ENCODE results near the gene PAMR1. TPM values are rescaled to one million over a fixed set of nuclear protein-coding genes. Genes with fewer than 3 reads are reported as not detected.

PAMR1 gene
- polyA plus RNA-seq, 4 donors: 1.4 to 4.9 (median 4.6) TPM; not detected in 1

DNA sequence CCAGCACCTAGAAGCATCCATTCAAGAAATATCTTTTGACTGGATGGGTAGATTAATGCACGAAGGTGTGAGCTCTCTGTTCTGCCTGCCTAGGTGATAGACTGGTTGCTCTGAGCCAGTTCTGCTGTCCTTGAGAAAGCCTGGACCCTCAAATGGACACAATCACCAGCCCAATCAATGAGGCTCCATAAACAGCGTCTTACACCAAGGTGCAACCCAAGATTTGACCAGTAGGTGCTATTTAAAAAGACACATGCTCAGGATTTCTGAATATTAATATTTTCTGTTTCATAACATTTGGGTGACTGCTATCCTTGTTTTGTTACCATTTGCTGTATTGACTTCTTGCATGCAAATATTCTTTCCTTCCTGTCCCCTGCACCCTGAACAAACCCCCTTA, 39.0 kb downstream of the PAMR1 start:
- no peak for FAIRE-seq
- no peaks in the 10 kb centered on the region for H3K36me3 ChIP-seq (ENCODE audit: control insufficient read depth in 3 of 3, insufficient read depth in 2 of 3, low read depth in 1 of 3, low read length in 3 of 3)
- WGBS, 3 donors: 39 to 57% (median 57%) methylated on average over 2 of the region's 2 CpGs
- H3K4me1 ChIP-seq (ENCODE audit: control insufficient read depth in 3 of 3, insufficient read depth in 2 of 3, low read depth in 1 of 3, low read length in 2 of 3): no peaks in the 10 kb centered on the region
- no peaks in the 10 kb centered on the region for H3K27me3 ChIP-seq (ENCODE audit: control insufficient read depth in 3 of 3, insufficient read depth in 3 of 3, low read length in 3 of 3)
- H3K4me3 ChIP-seq (ENCODE audit: low read depth in 1 of 3, low read length in 3 of 3): no peak overlapping the region
- no peak for DNase-seq
- no peak overlapping the region for H3K27ac ChIP-seq (ENCODE audit: low read depth in 1 of 3, low read length in 2 of 3)
- peaks cover 0 to 9% of the 10 kb centered on the region in 2 donors for H3K9me3 ChIP-seq (ENCODE audit: control insufficient read depth in 2 of 2, insufficient read depth in 1 of 2, low read depth in 1 of 2, low read length in 1 of 2)

DNA sequence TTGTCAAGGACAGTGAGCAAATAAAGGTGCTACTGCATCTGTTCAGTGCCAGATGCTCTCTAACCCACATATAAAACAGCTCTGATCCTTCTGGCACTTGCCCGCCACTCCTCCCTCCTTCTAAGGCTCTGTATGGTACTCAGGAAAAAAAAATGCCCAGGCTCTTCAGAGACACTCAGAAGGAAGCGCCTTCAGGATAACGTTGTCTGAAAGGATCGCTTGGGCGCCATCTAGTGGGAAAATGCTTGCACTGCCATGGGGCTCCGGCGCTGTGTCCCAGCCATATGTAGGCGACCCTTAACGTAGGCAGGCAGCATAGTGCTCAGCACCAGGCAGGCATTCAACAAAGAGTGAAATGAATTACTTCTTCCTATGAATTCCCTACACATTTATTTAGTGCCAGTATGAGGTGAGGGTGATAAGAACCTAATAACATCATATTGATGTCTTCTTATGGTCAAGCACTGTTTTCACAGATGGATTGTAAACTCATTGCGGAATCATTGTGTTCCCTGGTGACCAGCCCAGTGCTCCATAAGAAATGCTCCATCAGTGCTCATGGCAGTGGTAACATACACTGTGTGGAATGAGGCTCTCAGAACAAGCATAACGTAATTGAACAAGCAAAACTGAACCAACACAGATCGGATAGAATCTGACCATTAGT, 39.6 kb downstream of the PAMR1 start:
- Histone ChIP-seq H3K27me3 (ENCODE audit: control insufficient read depth in 3 of 3, insufficient read depth in 3 of 3, low read length in 3 of 3) (no peaks in the 10 kb centered on the region), H3K27ac (ENCODE audit: low read depth in 1 of 3, low read length in 2 of 3) (no peak overlapping the region), H3K4me3 (ENCODE audit: low read depth in 1 of 3, low read length in 3 of 3) (no peak overlapping the region), H3K4me1 (ENCODE audit: control insufficient read depth in 3 of 3, insufficient read depth in 2 of 3, low read depth in 1 of 3, low read length in 2 of 3) (no peaks in the 10 kb centered on the region), H3K36me3 (ENCODE audit: control insufficient read depth in 3 of 3, insufficient read depth in 2 of 3, low read depth in 1 of 3, low read length in 3 of 3) (no peaks in the 10 kb centered on the region), H3K9me3 (ENCODE audit: control insufficient read depth in 2 of 2, insufficient read depth in 1 of 2, low read depth in 1 of 2, low read length in 1 of 2) (peaks cover 0 to 9% of the 10 kb centered on the region in 2 donors)
- no peak for FAIRE-seq
- 15 to 17% (median 17%) methylated on average over 12 of the region's 12 CpGs for WGBS, 3 donors
- DNase-seq: peak; percentile 70 to 80

- 91 to 92% (median 92%) methylated on average over 6 of the region's 6 CpGs for WGBS, 3 donors
- Histone ChIP-seq H3K9me3 (ENCODE audit: control insufficient read depth in 2 of 2, insufficient read depth in 1 of 2, low read depth in 1 of 2, low read length in 1 of 2) (peaks cover 0 to 9% of the 10 kb centered on the region in 2 donors), H3K36me3 (ENCODE audit: control insufficient read depth in 3 of 3, insufficient read depth in 2 of 3, low read depth in 1 of 3, low read length in 3 of 3) (no peaks in the 10 kb centered on the region), H3K4me3 (ENCODE audit: low read depth in 1 of 3, low read length in 3 of 3) (no peak overlapping the region), H3K27me3 (ENCODE audit: control insufficient read depth in 3 of 3, insufficient read depth in 3 of 3, low read length in 3 of 3) (no peaks in the 10 kb centered on the region), H3K4me1 (ENCODE audit: control insufficient read depth in 3 of 3, insufficient read depth in 2 of 3, low read depth in 1 of 3, low read length in 2 of 3) (no peaks in the 10 kb centered on the region), H3K27ac (ENCODE audit: low read depth in 1 of 3, low read length in 2 of 3) (no peak overlapping the region)
- DNase-seq (no peak), FAIRE-seq (no peak)
These were observed 41.0 kb downstream of the PAMR1 start for GRCh38 chr11:35484435-35484834.

DNA sequence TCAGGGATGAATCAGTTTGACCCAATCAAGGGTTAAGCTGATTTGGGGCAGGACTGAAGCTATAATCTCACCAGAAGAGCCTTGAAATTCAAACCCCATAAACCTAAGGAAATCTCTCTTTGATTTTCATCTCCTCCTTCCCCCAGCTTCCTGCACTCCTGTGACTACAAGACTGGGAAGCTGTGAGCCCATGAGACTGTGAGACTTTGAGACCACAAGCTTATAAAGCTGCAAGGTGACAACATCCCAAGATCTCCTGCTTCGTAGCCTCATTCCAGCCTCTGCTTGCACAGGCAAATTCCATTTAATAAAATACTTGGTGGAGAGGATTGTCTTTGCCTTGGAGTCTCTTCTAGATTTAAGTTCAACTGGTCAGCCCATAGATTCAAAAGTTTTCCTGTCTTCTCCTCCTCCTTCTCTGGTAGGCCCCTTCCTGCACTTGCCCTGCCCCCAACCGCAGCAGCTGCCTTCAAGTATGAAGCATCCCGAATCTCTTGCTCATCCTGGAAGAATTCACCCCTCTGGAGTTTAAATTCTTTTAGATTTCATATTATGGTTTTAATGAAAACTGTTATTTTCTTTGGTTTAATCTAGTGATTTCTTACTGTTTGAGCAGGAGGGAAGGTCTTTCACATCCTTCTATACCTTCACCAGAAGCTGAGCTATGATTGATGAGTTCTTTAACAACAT, 42.1 kb downstream of the PAMR1 start:
- peaks cover 0 to 9% of the 10 kb centered on the region in 2 donors for H3K9me3 ChIP-seq (ENCODE audit: control insufficient read depth in 2 of 2, insufficient read depth in 1 of 2, low read depth in 1 of 2, low read length in 1 of 2)
- no peak for FAIRE-seq
- WGBS, 3 donors: 91 to 94% (median 91%) methylated on average over 3 of the region's 3 CpGs

DNA sequence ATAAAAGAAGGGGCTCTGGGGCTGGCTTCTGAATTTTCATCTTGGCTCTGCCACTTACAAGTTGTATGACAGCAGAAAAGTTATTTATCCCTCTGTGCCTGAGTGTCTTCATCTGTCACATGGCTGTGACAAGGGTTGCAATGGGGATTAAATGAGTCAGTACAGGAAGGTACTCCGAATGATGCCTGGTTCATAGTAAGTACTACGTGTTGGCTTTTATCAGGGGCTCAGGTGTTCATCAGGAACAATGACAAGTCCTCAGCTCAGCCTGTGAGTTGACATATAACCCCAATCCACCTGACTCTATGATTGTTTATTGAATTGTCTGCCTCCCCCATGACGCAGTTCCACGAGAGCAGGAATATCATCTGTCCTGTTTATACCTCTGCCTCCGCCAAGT, 45.7 kb downstream of the PAMR1 start:
- H3K27me3 ChIP-seq (ENCODE audit: control insufficient read depth in 3 of 3, insufficient read depth in 3 of 3, low read length in 3 of 3): no peaks in the 10 kb centered on the region
- no peak overlapping the region for H3K4me3 ChIP-seq (ENCODE audit: low read depth in 1 of 3, low read length in 3 of 3)
- peaks cover 0 to 4% (median 0%) of the 10 kb centered on the region in 3 donors for H3K4me1 ChIP-seq (ENCODE audit: control insufficient read depth in 3 of 3, insufficient read depth in 2 of 3, low read depth in 1 of 3, low read length in 2 of 3)
- 85 to 91% (median 90%) methylated on average over 5 of the region's 5 CpGs for WGBS, 3 donors
- no peak overlapping the region for H3K27ac ChIP-seq (ENCODE audit: low read depth in 1 of 3, low read length in 2 of 3)
- no peaks in the 10 kb centered on the region for H3K36me3 ChIP-seq (ENCODE audit: control insufficient read depth in 3 of 3, insufficient read depth in 2 of 3, low read depth in 1 of 3, low read length in 3 of 3)
- DNase-seq (no peak), FAIRE-seq (no peak)
- H3K9me3 ChIP-seq (ENCODE audit: control insufficient read depth in 2 of 2, insufficient read depth in 1 of 2, low read depth in 1 of 2, low read length in 1 of 2): peaks cover 0 to 9% of the 10 kb centered on the region in 2 donors

More for the DNA sequence above, 42.1 kb downstream of the PAMR1 start:
- Histone ChIP-seq H3K4me3 (ENCODE audit: low read depth in 1 of 3, low read length in 3 of 3) (no peak overlapping the region), H3K27ac (ENCODE audit: low read depth in 1 of 3, low read length in 2 of 3) (no peak overlapping the region), H3K4me1 (ENCODE audit: control insufficient read depth in 3 of 3, insufficient read depth in 2 of 3, low read depth in 1 of 3, low read length in 2 of 3) (peaks cover 0 to 4% (median 0%) of the 10 kb centered on the region in 3 donors), H3K27me3 (ENCODE audit: control insufficient read depth in 3 of 3, insufficient read depth in 3 of 3, low read length in 3 of 3) (no peaks in the 10 kb centered on the region), H3K36me3 (ENCODE audit: control insufficient read depth in 3 of 3, insufficient read depth in 2 of 3, low read depth in 1 of 3, low read length in 3 of 3) (no peaks in the 10 kb centered on the region)
- DNase-seq: no peak

DNA sequence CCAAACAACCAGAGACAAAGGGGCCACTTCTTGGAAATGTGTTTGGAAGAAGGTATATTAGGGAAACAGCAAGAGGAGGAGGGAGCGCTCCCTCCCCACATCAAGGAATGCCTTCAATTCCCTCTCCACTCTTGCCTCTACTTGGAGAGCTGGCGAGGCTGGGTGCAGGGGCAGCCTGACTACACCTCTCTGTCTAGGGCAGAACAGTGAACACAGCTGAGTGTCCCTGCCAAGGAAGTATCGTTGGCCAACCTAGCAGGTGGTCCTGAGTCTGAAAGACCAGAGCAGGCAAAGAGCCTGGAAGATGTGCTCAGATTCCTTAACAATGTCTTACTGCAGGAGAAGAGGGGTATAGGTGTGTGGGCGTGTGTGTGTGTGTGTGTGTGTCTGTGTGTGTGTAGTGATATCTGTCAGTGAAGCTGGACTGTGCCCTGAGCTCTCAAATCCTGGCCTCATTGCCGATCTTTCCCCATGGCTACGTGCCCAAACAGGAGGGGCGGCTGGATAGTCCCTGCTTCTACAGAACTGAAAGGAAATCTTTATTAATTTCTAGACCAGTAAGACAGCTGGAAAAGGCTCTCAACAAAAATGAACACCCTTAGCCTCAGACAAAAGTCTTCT, 46.8 kb downstream of the PAMR1 start:
- no peak overlapping the region for H3K27ac ChIP-seq (ENCODE audit: low read depth in 1 of 3, low read length in 2 of 3)
- H3K9me3 ChIP-seq (ENCODE audit: control insufficient read depth in 2 of 2, insufficient read depth in 1 of 2, low read depth in 1 of 2, low read length in 1 of 2): peaks cover 0 to 9% of the 10 kb centered on the region in 2 donors
- DNase-seq (peak; percentile 48 to 72), FAIRE-seq (no peak)
- WGBS, 3 donors: 15 to 48% (median 17%) methylated on average over 6 to 7 of the region's 7 CpGs
- no peaks in the 10 kb centered on the region for H3K36me3 ChIP-seq (ENCODE audit: control insufficient read depth in 3 of 3, insufficient read depth in 2 of 3, low read depth in 1 of 3, low read length in 3 of 3)
- peaks cover 0 to 8% (median 0%) of the 10 kb centered on the region in 3 donors for H3K4me1 ChIP-seq (ENCODE audit: control insufficient read depth in 3 of 3, insufficient read depth in 2 of 3, low read depth in 1 of 3, low read length in 2 of 3)
- H3K4me3 ChIP-seq (ENCODE audit: low read depth in 1 of 3, low read length in 3 of 3): no peak overlapping the region
- H3K27me3 ChIP-seq (ENCODE audit: control insufficient read depth in 3 of 3, insufficient read depth in 3 of 3, low read length in 3 of 3): no peaks in the 10 kb centered on the region

- WGBS, 3 donors: 53 to 73% (median 61%) methylated on average over 4 of the region's 4 CpGs
- H3K4me3 ChIP-seq (ENCODE audit: low read depth in 1 of 3, low read length in 3 of 3): no peak overlapping the region
- H3K9me3 ChIP-seq (ENCODE audit: control insufficient read depth in 2 of 2, insufficient read depth in 1 of 2, low read depth in 1 of 2, low read length in 1 of 2): peaks cover 0 to 3% of the 10 kb centered on the region in 2 donors
- DNase-seq: no peak
- H3K4me1 ChIP-seq (ENCODE audit: control insufficient read depth in 3 of 3, insufficient read depth in 2 of 3, low read depth in 1 of 3, low read length in 2 of 3): peaks cover 0 to 8% (median 0%) of the 10 kb centered on the region in 3 donors
- no peaks in the 10 kb centered on the region for H3K36me3 ChIP-seq (ENCODE audit: control insufficient read depth in 3 of 3, insufficient read depth in 2 of 3, low read depth in 1 of 3, low read length in 3 of 3)
- H3K27me3 ChIP-seq (ENCODE audit: control insufficient read depth in 3 of 3, insufficient read depth in 3 of 3, low read length in 3 of 3): no peaks in the 10 kb centered on the region
- no peak overlapping the region for H3K27ac ChIP-seq (ENCODE audit: low read depth in 1 of 3, low read length in 2 of 3)
- no peak for FAIRE-seq
These were observed 47.5 kb downstream of the PAMR1 start for GRCh38 chr11:35477901-35478300.

DNA sequence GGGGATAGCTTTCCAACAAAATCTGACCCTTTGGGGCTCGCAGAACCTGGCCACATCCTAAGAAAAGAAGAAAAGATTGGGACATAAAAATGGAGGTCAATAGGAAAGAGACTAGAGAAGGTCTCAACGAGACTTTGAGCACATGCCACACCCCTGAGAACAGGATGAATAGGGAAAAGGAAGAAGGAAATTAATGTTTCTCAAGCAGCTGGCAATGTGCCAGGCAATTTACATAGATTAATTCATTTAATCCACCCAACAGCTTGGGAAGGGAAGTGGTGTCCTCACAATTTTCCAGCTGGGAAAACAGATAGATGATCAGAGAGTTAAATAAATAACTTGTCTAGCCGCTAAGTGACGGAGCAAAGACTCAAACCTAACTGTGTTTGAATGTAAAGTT, 50.7 kb downstream of the PAMR1 start:
- H3K4me1 ChIP-seq (ENCODE audit: control insufficient read depth in 3 of 3, insufficient read depth in 2 of 3, low read depth in 1 of 3, low read length in 2 of 3): peaks cover 0 to 8% (median 0%) of the 10 kb centered on the region in 3 donors
- H3K27me3 ChIP-seq (ENCODE audit: control insufficient read depth in 3 of 3, insufficient read depth in 3 of 3, low read length in 3 of 3): peaks cover 0 to 3% (median 2%) of the 10 kb centered on the region in 3 donors
- peak in 1 of 2 donors; percentile 82 for DNase-seq
- H3K9me3 ChIP-seq (ENCODE audit: control insufficient read depth in 2 of 2, insufficient read depth in 1 of 2, low read depth in 1 of 2, low read length in 1 of 2): no peaks in the 10 kb centered on the region
- WGBS, 3 donors: 39 to 56% (median 40%) methylated on average over 4 of the region's 4 CpGs
- peak overlapping the region in 1 of 3 donors; percentile 40 for H3K27ac ChIP-seq (ENCODE audit: low read depth in 1 of 3, low read length in 2 of 3)
- FAIRE-seq: no peak
- no peaks in the 10 kb centered on the region for H3K36me3 ChIP-seq (ENCODE audit: control insufficient read depth in 3 of 3, insufficient read depth in 2 of 3, low read depth in 1 of 3, low read length in 3 of 3)
- no peak overlapping the region for H3K4me3 ChIP-seq (ENCODE audit: low read depth in 1 of 3, low read length in 3 of 3)
